Activated naive CD8-positive, alpha-beta T cell treated with anti-CD3 and anti-CD28 coated beads, Interleukin-2, amount 50 U/mL, for 16 hours (primary cell): ENCODE data around the gene SHLD1.
"Not testable (repeated sequence)": the region's sequence is repeated elsewhere in the genome, so short reads cannot be mapped to it uniquely, and the experiment has no call there.

Experiments used
- DNase-seq: peaks from one replicate; pipeline ENCODE4 v3.0.0-alpha.2; 2020; ENCODE audit warnings: low read depth, low spot score

Gene SHLD1

GRCh38 chr20:5735845-5736510, 14.2 kb upstream of the SHLD1 start:
- no peak for DNase-seq

GRCh38 chr20:5737619-5737953, 12.6 kb upstream of the SHLD1 start:
- DNase-seq: no peak

GRCh38 chr20:5737966-5738365, 12.2 kb upstream of the SHLD1 start:
- no peak for DNase-seq

GRCh38 chr20:5740643-5741042, 9.6 kb upstream of the SHLD1 start:
- DNase-seq: not testable (repeated sequence)

- DNase-seq: no peak
These were observed 9.1 kb upstream of the SHLD1 start for GRCh38 chr20:5741089-5741488.

GRCh38 chr20:5742041-5742440, 8.2 kb upstream of the SHLD1 start:
- no peak for DNase-seq

GRCh38 chr20:5745416-5746030, 4.7 kb upstream of the SHLD1 start:
- DNase-seq: no peak

GRCh38 chr20:5746064-5746463, 4.1 kb upstream of the SHLD1 start:
- no peak for DNase-seq

GRCh38 chr20:5748246-5748645, 2.0 kb upstream of the SHLD1 start:
- no peak for DNase-seq

- not testable (repeated sequence) for DNase-seq
These were observed 669 bp upstream of the SHLD1 start for GRCh38 chr20:5749512-5749951.

GRCh38 chr20:5751856-5752255, 1.7 kb downstream of the SHLD1 start:
- no peak for DNase-seq

- no peak for DNase-seq
These were observed 3.6 kb downstream of the SHLD1 start for GRCh38 chr20:5753814-5754213.

- no peak for DNase-seq
These were observed 7.7 kb downstream of the SHLD1 start for GRCh38 chr20:5757949-5758348.

- DNase-seq: no peak
These were observed 16.0 kb downstream of the SHLD1 start for GRCh38 chr20:5766085-5766764.

GRCh38 chr20:5767493-5768098, 17.4 kb downstream of the SHLD1 start:
- no peak for DNase-seq

- no peak for DNase-seq
These were observed 20.2 kb downstream of the SHLD1 start for GRCh38 chr20:5770231-5770986.

- DNase-seq: no peak
These were observed 20.8 kb downstream of the SHLD1 start for GRCh38 chr20:5770987-5771318.

- no peak for DNase-seq
These were observed 22.5 kb downstream of the SHLD1 start for GRCh38 chr20:5772704-5773103.

- no peak for DNase-seq
These were observed 23.4 kb downstream of the SHLD1 start for GRCh38 chr20:5773589-5773988.

- no peak for DNase-seq
These were observed 25.9 kb downstream of the SHLD1 start for GRCh38 chr20:5776077-5776476.

- DNase-seq: no peak
These were observed 29.1 kb downstream of the SHLD1 start for GRCh38 chr20:5779071-5779900.
